ENCODE results near the gene PLAAT3.

GRCh38 chr11:63527667-63528066, 86.6 kb downstream of the PLAAT3 start:
- TF ChIP-seq CTCF (IDR thresholded peaks at IDR 0.05) (no peak), EP300 (IDR thresholded peaks at IDR 0.05) (no peak), POLR2AphosphoS5 (IDR thresholded peaks at IDR 0.05) (no peak), POLR2A (IDR thresholded peaks at IDR 0.05) (no peak)
